Measurements from ENCODE around the gene LHX4.

DNA sequence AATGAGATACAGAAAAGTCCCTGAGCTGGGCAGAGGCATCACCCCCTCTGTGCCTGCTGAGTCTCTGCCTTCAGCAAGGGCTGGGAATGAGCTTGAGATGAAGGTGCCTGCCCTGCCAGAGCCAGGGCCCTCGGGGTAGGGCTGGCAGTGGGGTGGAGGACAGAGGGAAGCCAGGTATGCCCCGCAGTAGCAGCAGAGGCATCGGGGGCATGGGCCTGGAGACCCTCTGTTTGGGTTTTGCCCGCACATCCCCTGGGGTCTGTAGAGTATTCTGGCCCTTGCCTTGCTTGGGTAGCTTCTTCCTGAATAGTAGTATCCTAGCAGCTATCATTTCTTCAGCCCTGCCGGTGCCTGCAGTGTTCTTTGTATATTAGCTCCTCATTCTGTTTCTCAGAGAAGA is 42.4 kb upstream of the LHX4 start:
- TF ChIP-seq POLR2AphosphoS5 (IDR thresholded peaks at IDR 0.05; ENCODE audit: borderline replicate concordance, low read depth, low read length): no peak
- no peak for TF ChIP-seq EZH2 (IDR thresholded peaks at IDR 0.05)
- TF ChIP-seq FOXP2 (optimal IDR thresholded peaks at IDR 0.05; ENCODE audit: control extremely low read depth, extremely low read length, insufficient read depth): no peak

All from SK-N-MC (cell line).